HG02885 (cell line): Measurements from ENCODE around the gene TMA7B.
"Not testable (repeated sequence)": the region's sequence is repeated elsewhere in the genome, so short reads cannot be mapped to it uniquely, and the experiment has no call there.

Experiments
- ATAC-seq: cut with Tn5 transposase; IDR thresholded peaks from one replicate; pipeline ENCODE4 v1.9.1; 2021; ENCODE audit warnings: mild to moderate bottlenecking; ENCODE audit not compliant: unreplicated experiment, poor library complexity

The TMA7B gene

GRCh38 chr22:39979048-39979447 is 18.9 kb downstream of the TMA7B start:
- ATAC-seq: no peak

- ATAC-seq: no peak
Observed at GRCh38 chr22:39979458-39979857, 19.3 kb downstream of the TMA7B start.

GRCh38 chr22:39980596-39980995 is 20.4 kb downstream of the TMA7B start:
- no peak for ATAC-seq

- ATAC-seq: no peak
Observed at GRCh38 chr22:39983346-39983745, 23.1 kb downstream of the TMA7B start.

GRCh38 chr22:39984006-39984405 is 23.8 kb downstream of the TMA7B start:
- ATAC-seq: no peak

- ATAC-seq: no peak
Observed at GRCh38 chr22:39984746-39985145, 24.5 kb downstream of the TMA7B start.

GRCh38 chr22:39985383-39986035 is 25.3 kb downstream of the TMA7B start:
- no peak for ATAC-seq

- ATAC-seq: no peak
Observed at GRCh38 chr22:39988386-39989114, 28.4 kb downstream of the TMA7B start.

GRCh38 chr22:39989633-39990032 is 29.4 kb downstream of the TMA7B start:
- ATAC-seq: no peak

GRCh38 chr22:39990686-39991085 is 30.5 kb downstream of the TMA7B start:
- no peak for ATAC-seq

- no peak for ATAC-seq
Observed at GRCh38 chr22:39991159-39991860, 31.1 kb downstream of the TMA7B start.

GRCh38 chr22:39992088-39992826 is 32.1 kb downstream of the TMA7B start:
- ATAC-seq: no peak

- ATAC-seq: not testable (repeated sequence)
Observed at GRCh38 chr22:39992894-39993293, 32.7 kb downstream of the TMA7B start.

- ATAC-seq: no peak
Observed at GRCh38 chr22:39994041-39994565, 33.9 kb downstream of the TMA7B start.

- no peak for ATAC-seq
Observed at GRCh38 chr22:39994566-39995392, 34.6 kb downstream of the TMA7B start, which contains the start of gene FAM83F. TSS of gene FAM83F (plus strand) at chr22:39994954. CDS start at chr22:39995043, 89 bp downstream.

- no peak for ATAC-seq
Observed at GRCh38 chr22:39995393-39996252, 35.4 kb downstream of the TMA7B start.

GRCh38 chr22:39996732-39997131 is 36.5 kb downstream of the TMA7B start:
- no peak for ATAC-seq

GRCh38 chr22:39997421-39997820 is 37.2 kb downstream of the TMA7B start:
- ATAC-seq: no peak
